NCI-H187 (cell line): ENCODE data around the gene CEP192.
A peak's percentile ranks its signal among the peaks of the same experiment; 100 is the strongest.

Experiments
- DNase-seq, 2 experiments: peaks; one replicate each; lab custom pipeline; 2025; lab: John Stamatoyannopoulos, UW

The CEP192 gene

GRCh38 chr18:13099113-13099512 lies 108.0 kb downstream of the CEP192 start:
- no peak for DNase-seq

GRCh38 chr18:13100942-13101658 lies 109.9 kb downstream of the CEP192 start:
- DNase-seq = no peak

GRCh38 chr18:13101659-13102197 lies 110.6 kb downstream of the CEP192 start:
- DNase-seq = no peak

- no peak for DNase-seq
These were observed 112.2 kb downstream of the CEP192 start for GRCh38 chr18:13103366-13103765.

GRCh38 chr18:13105059-13105458 lies 113.9 kb downstream of the CEP192 start:
- no peak for DNase-seq

- DNase-seq = no peak
These were observed 115.9 kb downstream of the CEP192 start for GRCh38 chr18:13107074-13107473.

GRCh38 chr18:13108330-13108729 lies 117.2 kb downstream of the CEP192 start:
- DNase-seq = no peak

GRCh38 chr18:13110559-13110958 lies 119.4 kb downstream of the CEP192 start:
- DNase-seq = no peak

GRCh38 chr18:13112982-13113381 lies 121.8 kb downstream of the CEP192 start:
- no peak for DNase-seq

GRCh38 chr18:13120255-13120654 lies 129.1 kb downstream of the CEP192 start:
- DNase-seq = no peak

GRCh38 chr18:13120983-13121441 lies 129.8 kb downstream of the CEP192 start:
- DNase-seq = no peak

GRCh38 chr18:13124411-13124810 lies 133.2 kb downstream of the CEP192 start:
- DNase-seq = no peak

- DNase-seq = no peak
These were observed 134.0 kb downstream of the CEP192 start for GRCh38 chr18:13125191-13125590.

- no peak for DNase-seq
These were observed 135.9 kb downstream of the CEP192 start for GRCh38 chr18:13126966-13127598.

- DNase-seq = no peak
These were observed 140.1 kb downstream of the CEP192 start for GRCh38 chr18:13131283-13131682.

- DNase-seq = no peak
These were observed 143.6 kb downstream of the CEP192 start for GRCh38 chr18:13134551-13135401.

- no peak for DNase-seq
These were observed 145.1 kb downstream of the CEP192 start for GRCh38 chr18:13136056-13136903.

- DNase-seq = no peak
These were observed 145.9 kb downstream of the CEP192 start for GRCh38 chr18:13136904-13137669.

- peak in 1 of 2 experiments; percentile 35 for DNase-seq
These were observed 146.7 kb downstream of the CEP192 start for GRCh38 chr18:13137670-13138419.
